Mesenchymal stem cell (in vitro differentiated cells and primary cell): ENCODE data around the gene TSN.
A peak's percentile ranks its signal among the peaks of the same experiment; 100 is the strongest.

ENCODE experiments used
- DNase-seq: peaks from one replicate; pipeline ENCODE4 v3.0.0-alpha.2; 2013
- H2AFZ ChIP-seq: one replicate; pipeline ENCODE4 v1.6.1; 2013; ENCODE audit warnings: low read depth, mild to moderate bottlenecking, control low read depth, inconsistent platforms, low read length, moderate library complexity
- H2AK5ac ChIP-seq: 2 replicates; pipeline ENCODE4 v1.6.1; 2013; ENCODE audit warnings: low read length, moderate library complexity, mild to moderate bottlenecking, inconsistent platforms; ENCODE audit not compliant: severe bottlenecking
- H2BK120ac ChIP-seq: one replicate; pipeline ENCODE4 v1.6.1; 2013; ENCODE audit warnings: low read depth, mild to moderate bottlenecking, inconsistent platforms, low read length, moderate library complexity
- H2BK12ac ChIP-seq, 2 experiments: one replicate each; pipeline ENCODE4 v1.6.1; 2013; ENCODE audit warnings: inconsistent platforms in 2 of 2, low read length in 2 of 2, mild to moderate bottlenecking in 2 of 2, moderate library complexity in 2 of 2, control low read depth in 1 of 2
- H2BK15ac ChIP-seq: one replicate; pipeline ENCODE4 v1.6.1; 2013; ENCODE audit warnings: mild to moderate bottlenecking, low read depth, inconsistent platforms; ENCODE audit not compliant: poor library complexity, severe bottlenecking
- H2BK5ac ChIP-seq: 2 replicates; pipeline ENCODE4 v1.6.1; 2013; ENCODE audit warnings: low read depth, mild to moderate bottlenecking, low read length, control low read depth, inconsistent platforms; ENCODE audit not compliant: poor library complexity, severe bottlenecking
- H3K14ac ChIP-seq, 2 experiments: one replicate each; pipeline ENCODE4 v1.6.1; 2013; ENCODE audit warnings: inconsistent platforms in 2 of 2, low read length in 2 of 2, control low read depth in 1 of 2, mild to moderate bottlenecking in 1 of 2, moderate library complexity in 1 of 2
- H3K18ac ChIP-seq, 2 experiments: one replicate each; pipeline ENCODE4 v1.6.1; 2013; ENCODE audit warnings: inconsistent platforms in 2 of 2, low read length in 2 of 2, control low read depth in 1 of 2, low read depth in 1 of 2, mild to moderate bottlenecking in 1 of 2
- H3K23ac ChIP-seq, 2 experiments: one replicate each; pipeline ENCODE4 v1.6.1; 2013; ENCODE audit warnings: inconsistent platforms in 2 of 2, low read length in 2 of 2, mild to moderate bottlenecking in 2 of 2, moderate library complexity in 2 of 2, control low read depth in 1 of 2
- H3K27ac ChIP-seq: 2 replicates; pipeline ENCODE4 v1.5.1; 2013; ENCODE audit warnings: mild to moderate bottlenecking, moderate library complexity, low read length, control low read depth, inconsistent platforms; ENCODE audit not compliant: poor library complexity, severe bottlenecking
- H3K27me3 ChIP-seq, 2 experiments: 2 replicates each; pipeline versions ENCODE4 v1.6.1 to v1.7.0; 2013; ENCODE audit warnings: low read length in 2 of 2, mild to moderate bottlenecking in 2 of 2, moderate library complexity in 2 of 2, control low read depth in 1 of 2, inconsistent platforms in 1 of 2; ENCODE audit not compliant: control insufficient read depth in 1 of 2, insufficient read depth in 1 of 2
- H3K36me3 ChIP-seq, 2 experiments: 2 replicates each; pipeline versions ENCODE4 v1.6.1 to v1.7.0; 2013; ENCODE audit warnings: low read length in 2 of 2, control low read depth in 1 of 2, inconsistent platforms in 1 of 2, low read depth in 1 of 2, mild to moderate bottlenecking in 1 of 2; ENCODE audit not compliant: insufficient read depth in 2 of 2, control insufficient read depth in 1 of 2
- H3K4ac ChIP-seq, 2 experiments: one replicate each; pipeline ENCODE4 v1.6.1; 2013; ENCODE audit warnings: inconsistent platforms in 2 of 2, low read length in 2 of 2, mild to moderate bottlenecking in 2 of 2, moderate library complexity in 2 of 2, control low read depth in 1 of 2, low read depth in 1 of 2
- H3K4me1 ChIP-seq: 2 replicates; pipeline ENCODE4 v1.6.1; 2013; ENCODE audit warnings: low read depth, low read length, control low read depth; ENCODE audit not compliant: control insufficient read depth, insufficient read depth
- H3K4me2 ChIP-seq: 2 replicates; pipeline ENCODE4 v1.6.1; 2013; ENCODE audit warnings: low read length, mild to moderate bottlenecking, inconsistent platforms; ENCODE audit not compliant: poor library complexity, severe bottlenecking
- H3K4me3 ChIP-seq, 2 experiments: 2 replicates each; pipeline versions ENCODE4 v1.5.1 to v1.7.0; 2013; ENCODE audit warnings: low read length in 2 of 2, mild to moderate bottlenecking in 2 of 2, control low read depth in 1 of 2, low read depth in 1 of 2; ENCODE audit not compliant: insufficient read depth in 1 of 2
- H3K79me1 ChIP-seq: replicated peaks from 2 replicates; pipeline ENCODE4 v1.6.1; 2013; ENCODE audit warnings: mild to moderate bottlenecking, control low read depth, low read length, inconsistent platforms; ENCODE audit not compliant: poor library complexity, severe bottlenecking
- H3K9ac ChIP-seq: 2 replicates; pipeline ENCODE4 v1.7.0; 2013; ENCODE audit warnings: mild to moderate bottlenecking, low read length, moderate library complexity
- H3K9me3 ChIP-seq: 2 replicates; pipeline ENCODE4 v1.7.0; 2013; ENCODE audit warnings: mild to moderate bottlenecking, low read length; ENCODE audit not compliant: control insufficient read depth
- H4K8ac ChIP-seq: one replicate; pipeline ENCODE4 v1.6.1; 2013; ENCODE audit warnings: inconsistent platforms, mild to moderate bottlenecking, low read length, moderate library complexity
- H4K91ac ChIP-seq: one replicate; pipeline ENCODE4 v1.6.1; 2013; ENCODE audit warnings: mild to moderate bottlenecking, low read length, inconsistent platforms
- WGBS: methylation state at CpG from one replicate; pipeline ENCODE4 v1.1.7; 2013; ENCODE audit warnings: mixed read lengths; 5-methylcytosine and 5-hydroxymethylcytosine counted together

Gene TSN

DNA sequence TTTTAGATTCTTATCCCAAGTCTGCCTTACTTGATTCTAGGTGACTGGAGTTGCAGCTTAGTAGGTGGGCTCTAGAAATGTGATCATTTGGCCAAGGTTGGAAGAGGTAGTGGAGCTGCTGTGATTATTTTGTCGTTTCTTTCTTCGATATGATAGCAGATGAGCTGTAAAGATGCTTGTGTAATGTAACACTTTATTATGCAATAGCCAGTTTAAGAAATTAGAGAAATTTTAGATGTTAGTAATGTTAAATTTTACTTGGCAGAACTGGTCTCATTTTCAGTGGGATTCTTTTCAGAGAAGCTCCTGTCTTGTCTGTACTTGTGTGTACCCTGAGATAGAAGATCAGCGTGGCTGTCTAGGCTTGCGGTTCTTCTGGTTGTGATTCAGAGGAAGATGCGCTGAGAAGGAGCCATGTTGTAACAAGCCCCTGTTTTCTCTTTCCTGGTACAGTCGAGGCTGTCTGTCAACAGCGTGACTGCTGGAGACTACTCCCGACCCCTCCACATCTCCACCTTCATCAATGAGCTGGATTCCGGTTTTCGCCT lies 9.3 kb downstream of the TSN start:
- 95% methylated on average over 10 of the region's 10 CpGs for WGBS
- no peaks in the 10 kb centered on the region for H3K27me3 ChIP-seq
- H2AFZ ChIP-seq = no peak overlapping the region
- no peak overlapping the region for H3K4me2 ChIP-seq
- H3K79me1 ChIP-seq = peaks cover 11% of the 10 kb centered on the region
- DNase-seq = no peak
- H3K4me3 ChIP-seq = no peak overlapping the region
- H2BK15ac ChIP-seq = no peak overlapping the region
- H4K91ac ChIP-seq = no peak overlapping the region
- H4K8ac ChIP-seq = no peak overlapping the region
- no peak overlapping the region for H2BK5ac ChIP-seq
- H3K4ac ChIP-seq = no peak overlapping the region
- no peak overlapping the region for H2BK120ac ChIP-seq
- H3K23ac ChIP-seq = no peak overlapping the region
- no peak overlapping the region for H2AK5ac ChIP-seq
- no peak overlapping the region for H3K18ac ChIP-seq
- H3K9me3 ChIP-seq = no peaks in the 10 kb centered on the region
- H3K14ac ChIP-seq = no peak overlapping the region
- H3K36me3 ChIP-seq = peaks cover 21 to 86% of the 10 kb centered on the region in 2 experiments
- H2BK12ac ChIP-seq = no peak overlapping the region
- H3K27ac ChIP-seq = no peak overlapping the region
- H3K9ac ChIP-seq = no peak overlapping the region
- no peaks in the 10 kb centered on the region for H3K4me1 ChIP-seq

DNA sequence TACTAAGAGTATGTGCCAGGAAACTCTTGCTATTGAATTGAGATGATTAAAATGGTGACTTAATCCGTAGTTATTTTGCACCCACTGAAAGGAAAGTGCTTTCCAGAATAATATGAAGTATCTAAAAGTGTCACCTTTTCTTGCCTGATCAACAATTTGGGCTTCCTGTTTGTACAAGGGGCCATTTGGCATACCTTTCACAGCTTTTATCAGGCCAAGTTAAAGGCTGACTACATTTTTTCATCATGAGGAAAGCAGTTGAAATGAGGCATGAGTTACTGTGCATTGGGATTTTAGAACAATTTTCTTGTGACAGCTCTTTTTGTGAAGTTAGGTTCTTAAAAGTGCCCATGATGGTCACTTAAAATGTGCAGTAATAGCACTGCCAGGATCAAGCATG lies 11.2 kb downstream of the TSN start:
- no peak overlapping the region for H3K9ac ChIP-seq
- H3K14ac ChIP-seq = no peak overlapping the region
- no peak overlapping the region for H3K23ac ChIP-seq
- 100% methylated on average over 1 of the region's 1 CpG for WGBS
- no peak overlapping the region for H2BK120ac ChIP-seq
- H3K4me3 ChIP-seq = no peak overlapping the region
- H3K4me1 ChIP-seq = peaks cover 2% of the 10 kb centered on the region
- no peak overlapping the region for H2BK12ac ChIP-seq
- no peak overlapping the region for H4K91ac ChIP-seq
- no peak overlapping the region for H2BK15ac ChIP-seq
- no peak for DNase-seq
- H3K79me1 ChIP-seq = peaks cover 4% of the 10 kb centered on the region
- H3K27ac ChIP-seq = no peak overlapping the region
- no peak overlapping the region for H3K18ac ChIP-seq
- no peak overlapping the region for H4K8ac ChIP-seq
- no peak overlapping the region for H2AFZ ChIP-seq
- H2AK5ac ChIP-seq = no peak overlapping the region
- no peaks in the 10 kb centered on the region for H3K9me3 ChIP-seq
- H2BK5ac ChIP-seq = no peak overlapping the region
- H3K36me3 ChIP-seq = peaks cover 15 to 69% of the 10 kb centered on the region in 2 experiments
- H3K4ac ChIP-seq = no peak overlapping the region
- H3K27me3 ChIP-seq = no peaks in the 10 kb centered on the region
- H3K4me2 ChIP-seq = no peak overlapping the region

DNA sequence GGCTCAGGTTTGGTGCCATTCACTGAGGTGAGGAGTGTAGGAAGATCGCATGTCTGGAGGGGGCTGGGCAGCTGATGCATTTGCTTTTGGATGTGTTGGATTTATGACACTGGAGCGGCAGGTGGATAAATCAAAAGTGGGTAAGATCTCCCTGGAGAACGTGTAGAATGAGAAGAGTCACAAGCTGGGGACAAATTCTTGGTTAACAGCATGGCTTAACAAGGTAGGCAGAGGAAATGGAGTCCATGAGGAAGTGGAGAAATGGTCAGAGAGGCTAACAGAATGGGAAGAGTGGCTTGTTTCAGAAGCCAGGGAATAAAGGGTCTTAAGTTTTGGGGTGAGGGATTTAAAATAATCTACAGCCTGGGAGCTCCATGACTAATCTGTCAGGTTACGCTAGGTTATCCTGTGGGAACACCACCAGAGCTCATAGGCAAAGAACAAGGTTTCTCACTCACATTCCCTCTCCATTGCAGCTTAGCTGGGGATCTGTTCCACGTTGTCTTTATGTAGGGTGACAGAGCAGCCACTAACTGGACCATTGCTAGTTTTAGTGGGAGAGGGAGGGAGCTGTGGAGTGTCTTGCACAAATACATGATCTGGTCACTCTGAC lies 12.8 kb downstream of the TSN start:
- 92% methylated on average over 4 of the region's 5 CpGs for WGBS
- Histone ChIP-seq H2AFZ (no peak overlapping the region), H3K9me3 (no peaks in the 10 kb centered on the region), H3K27me3 (no peaks in the 10 kb centered on the region), H2BK12ac (no peak overlapping the region), H2BK5ac (no peak overlapping the region), H3K4me2 (no peak overlapping the region), H2AK5ac (no peak overlapping the region), H3K79me1 (peaks cover 4% of the 10 kb centered on the region), H3K4ac (no peak overlapping the region), H3K9ac (no peak overlapping the region), H3K27ac (no peak overlapping the region), H3K18ac (no peak overlapping the region), H4K8ac (no peak overlapping the region), H3K23ac (no peak overlapping the region), H3K4me3 (no peak overlapping the region), H2BK120ac (no peak overlapping the region), H3K14ac (no peak overlapping the region), H3K36me3 (peaks cover 15 to 60% of the 10 kb centered on the region in 2 experiments), H3K4me1 (peaks cover 9% of the 10 kb centered on the region), H2BK15ac (no peak overlapping the region), H4K91ac (no peak overlapping the region)
- DNase-seq = no peak

DNA sequence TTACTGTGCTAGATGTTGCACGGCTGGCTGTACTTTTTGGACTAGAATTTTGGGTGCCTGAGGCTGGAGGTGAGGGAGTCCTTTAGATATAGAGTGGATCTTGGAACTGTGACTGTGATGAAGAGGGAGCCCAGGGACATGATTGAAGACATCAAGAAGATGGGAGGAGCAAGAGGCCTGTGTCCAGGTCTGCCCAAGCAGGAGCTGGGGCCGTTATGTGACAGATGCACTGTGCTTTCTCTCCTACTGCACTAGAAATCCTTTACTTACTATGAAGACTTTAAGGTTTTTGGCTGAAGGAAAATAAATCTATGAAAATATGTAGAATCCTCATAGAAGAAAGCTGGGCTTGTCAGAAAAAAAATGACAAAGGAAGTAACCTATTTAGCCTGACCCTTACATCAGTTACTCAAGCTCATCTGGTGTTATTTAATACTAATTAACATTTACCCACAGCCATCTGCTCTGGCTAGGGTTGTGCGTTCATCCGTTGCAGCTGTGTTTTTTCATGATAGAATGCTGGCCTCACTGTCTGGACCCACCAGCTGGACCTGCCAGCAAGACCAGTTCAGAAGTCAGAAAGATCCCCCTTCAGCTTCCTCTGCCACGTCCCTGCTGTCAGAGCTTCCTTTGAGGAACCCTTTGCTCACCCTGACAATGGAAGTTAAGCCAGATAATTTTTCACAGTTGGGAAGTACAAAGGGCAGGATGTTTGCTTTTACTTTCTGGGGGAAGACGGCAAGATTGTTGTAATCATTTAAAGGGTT lies 16.7 kb downstream of the TSN start:
- H3K9ac ChIP-seq = no peak overlapping the region
- no peak overlapping the region for H3K4me2 ChIP-seq
- no peak overlapping the region for H3K18ac ChIP-seq
- no peak overlapping the region for H4K91ac ChIP-seq
- no peak overlapping the region for H3K23ac ChIP-seq
- no peak overlapping the region for H2BK5ac ChIP-seq
- no peak overlapping the region for H3K4ac ChIP-seq
- 79% methylated on average over 4 of the region's 6 CpGs for WGBS
- H3K4me3 ChIP-seq = no peak overlapping the region
- no peak overlapping the region for H4K8ac ChIP-seq
- no peak overlapping the region for H2BK120ac ChIP-seq
- H2AFZ ChIP-seq = no peak overlapping the region
- H3K14ac ChIP-seq = no peak overlapping the region
- no peaks in the 10 kb centered on the region for H3K9me3 ChIP-seq
- peaks cover 0 to 2% of the 10 kb centered on the region in 2 experiments for H3K27me3 ChIP-seq
- H2BK15ac ChIP-seq = no peak overlapping the region
- H3K36me3 ChIP-seq = peaks cover 3 to 20% of the 10 kb centered on the region in 2 experiments
- no peak overlapping the region for H2BK12ac ChIP-seq
- no peaks in the 10 kb centered on the region for H3K79me1 ChIP-seq
- H2AK5ac ChIP-seq = peak overlapping the region; percentile 13
- peaks cover 15% of the 10 kb centered on the region for H3K4me1 ChIP-seq
- peak overlapping the region; percentile 62 for H3K27ac ChIP-seq
- DNase-seq = no peak
